ENCODE results near the gene IFT80.
A peak's percentile ranks its signal among the peaks of the same experiment; 100 is the strongest.
"Not testable (repeated sequence)": the region's sequence is repeated elsewhere in the genome, so short reads cannot be mapped to it uniquely, and the experiment has no call there.

Gene IFT80

GRCh38 chr3:160280836-160281235, 118.2 kb downstream of the IFT80 start:
- no peak for DNase-seq (ENCODE audit: low read depth in 2 of 3, low spot score in 2 of 3)

GRCh38 chr3:160279657-160280056, 119.4 kb downstream of the IFT80 start:
- no peak for DNase-seq (ENCODE audit: low read depth in 2 of 3, low spot score in 2 of 3)

GRCh38 chr3:160278210-160278609, 120.8 kb downstream of the IFT80 start:
- no peak for DNase-seq (ENCODE audit: low read depth in 2 of 3, low spot score in 2 of 3)

GRCh38 chr3:160265088-160265487, 133.9 kb downstream of the IFT80 start:
- no peak for DNase-seq (ENCODE audit: low read depth in 2 of 3, low spot score in 2 of 3)

GRCh38 chr3:160260587-160261270, 138.3 kb downstream of the IFT80 start:
- DNase-seq (ENCODE audit: low read depth in 2 of 3, low spot score in 2 of 3) = no peak

- DNase-seq (ENCODE audit: low read depth in 2 of 3, low spot score in 2 of 3) = no peak
Observed at GRCh38 chr3:160259589-160259988, 139.4 kb downstream of the IFT80 start.

GRCh38 chr3:160257606-160258005, 141.4 kb downstream of the IFT80 start:
- DNase-seq (ENCODE audit: low read depth in 2 of 3, low spot score in 2 of 3) = no peak

GRCh38 chr3:160253298-160253697, 145.7 kb downstream of the IFT80 start:
- no peak for DNase-seq (ENCODE audit: low read depth in 2 of 3, low spot score in 2 of 3)

GRCh38 chr3:160247766-160248165, 151.3 kb downstream of the IFT80 start:
- DNase-seq (ENCODE audit: low read depth in 2 of 3, low spot score in 2 of 3) = no peak

GRCh38 chr3:160245261-160245800, 153.7 kb downstream of the IFT80 start:
- DNase-seq (ENCODE audit: low read depth in 2 of 3, low spot score in 2 of 3) = no peak

- not testable (repeated sequence) for DNase-seq (ENCODE audit: low read depth in 2 of 3, low spot score in 2 of 3)
Observed at GRCh38 chr3:160240719-160241118, 158.3 kb downstream of the IFT80 start.

GRCh38 chr3:160232014-160232413, 167.0 kb downstream of the IFT80 start:
- DNase-seq (ENCODE audit: low read depth in 2 of 3, low spot score in 2 of 3) = no peak

- DNase-seq (ENCODE audit: low read depth in 2 of 3, low spot score in 2 of 3) = no peak
Observed at GRCh38 chr3:160227419-160227818, 171.6 kb downstream of the IFT80 start.

GRCh38 chr3:160226026-160226907, 172.8 kb downstream of the IFT80 start:
- peak in 1 of 3 experiments; percentile 2 for DNase-seq (ENCODE audit: low read depth in 2 of 3, low spot score in 2 of 3)

GRCh38 chr3:160225176-160226025, 173.6 kb downstream of the IFT80 start, which contains the start of gene C3orf80:
C3orf80 (plus strand) TSS chr3:160225422; CDS start chr3:160225636, 214 bp downstream.
- peak in 1 of 3 experiments; percentile 32 for DNase-seq (ENCODE audit: low read depth in 2 of 3, low spot score in 2 of 3)

GRCh38 chr3:160224811-160225175, 174.2 kb downstream of the IFT80 start:
- no peak for DNase-seq (ENCODE audit: low read depth in 2 of 3, low spot score in 2 of 3)

- no peak for DNase-seq (ENCODE audit: low read depth in 2 of 3, low spot score in 2 of 3)
Observed at GRCh38 chr3:160224256-160224655, 174.8 kb downstream of the IFT80 start.

GRCh38 chr3:160221019-160221418, 178.0 kb downstream of the IFT80 start:
- no peak for DNase-seq (ENCODE audit: low read depth in 2 of 3, low spot score in 2 of 3)

- DNase-seq (ENCODE audit: low read depth in 2 of 3, low spot score in 2 of 3) = no peak
Observed at GRCh38 chr3:160220038-160220437, 179.0 kb downstream of the IFT80 start.

GRCh38 chr3:160218136-160218535, 180.9 kb downstream of the IFT80 start:
- DNase-seq (ENCODE audit: low read depth in 2 of 3, low spot score in 2 of 3) = no peak

GRCh38 chr3:160217675-160218074, 181.3 kb downstream of the IFT80 start:
- DNase-seq (ENCODE audit: low read depth in 2 of 3, low spot score in 2 of 3) = no peak
